ENCODE data around the gene OXTR. TPM values are rescaled to one million over a fixed set of nuclear protein-coding genes. Genes with fewer than 3 reads are reported as not detected.

The OXTR gene
- total RNA-seq, 1 donor, result 2.5 TPM

DNA sequence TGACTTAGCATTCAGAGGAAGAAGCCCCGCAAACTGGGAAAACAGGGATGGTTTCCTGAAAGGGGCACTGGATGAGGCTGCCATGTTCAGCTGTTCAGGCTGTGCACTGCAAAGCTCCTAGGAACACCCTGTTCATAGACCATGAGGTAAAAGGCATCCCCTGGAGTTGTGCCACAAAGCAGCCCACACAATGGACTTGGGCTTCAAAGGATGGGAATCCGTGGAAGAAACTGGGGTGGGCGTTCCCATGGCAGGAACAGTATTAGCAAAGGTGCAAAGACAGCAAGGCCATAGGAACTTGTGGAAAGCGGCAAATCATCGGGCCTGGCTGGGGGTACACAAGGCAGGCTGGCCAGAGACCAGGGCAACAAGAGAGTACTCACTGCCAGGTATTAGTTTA is 8.9 kb downstream of the OXTR start:
- no peaks in the 10 kb centered on the region for H3K79me2 ChIP-seq (ENCODE audit: insufficient read depth, low read length)

DNA sequence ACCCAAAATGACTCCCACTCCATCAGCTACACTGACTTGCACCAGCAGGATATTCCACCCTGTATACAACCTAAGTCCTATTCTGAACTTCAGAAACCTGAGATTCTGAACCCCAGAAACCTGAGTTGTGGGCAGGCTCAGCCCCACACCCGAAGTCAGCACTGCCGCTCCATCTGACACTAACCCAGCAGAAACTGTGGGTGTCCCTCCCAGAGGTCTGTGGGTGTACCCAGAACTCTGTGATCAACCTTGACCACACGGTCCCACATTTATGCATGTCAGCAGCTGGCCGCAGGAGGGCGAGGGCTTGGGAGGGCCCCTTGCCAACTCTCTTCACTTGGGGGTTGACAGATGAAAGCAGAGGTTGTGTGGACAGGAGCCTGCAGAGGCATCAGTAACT is 9.3 kb downstream of the OXTR start:
- TF ChIP-seq, protein P1, sequence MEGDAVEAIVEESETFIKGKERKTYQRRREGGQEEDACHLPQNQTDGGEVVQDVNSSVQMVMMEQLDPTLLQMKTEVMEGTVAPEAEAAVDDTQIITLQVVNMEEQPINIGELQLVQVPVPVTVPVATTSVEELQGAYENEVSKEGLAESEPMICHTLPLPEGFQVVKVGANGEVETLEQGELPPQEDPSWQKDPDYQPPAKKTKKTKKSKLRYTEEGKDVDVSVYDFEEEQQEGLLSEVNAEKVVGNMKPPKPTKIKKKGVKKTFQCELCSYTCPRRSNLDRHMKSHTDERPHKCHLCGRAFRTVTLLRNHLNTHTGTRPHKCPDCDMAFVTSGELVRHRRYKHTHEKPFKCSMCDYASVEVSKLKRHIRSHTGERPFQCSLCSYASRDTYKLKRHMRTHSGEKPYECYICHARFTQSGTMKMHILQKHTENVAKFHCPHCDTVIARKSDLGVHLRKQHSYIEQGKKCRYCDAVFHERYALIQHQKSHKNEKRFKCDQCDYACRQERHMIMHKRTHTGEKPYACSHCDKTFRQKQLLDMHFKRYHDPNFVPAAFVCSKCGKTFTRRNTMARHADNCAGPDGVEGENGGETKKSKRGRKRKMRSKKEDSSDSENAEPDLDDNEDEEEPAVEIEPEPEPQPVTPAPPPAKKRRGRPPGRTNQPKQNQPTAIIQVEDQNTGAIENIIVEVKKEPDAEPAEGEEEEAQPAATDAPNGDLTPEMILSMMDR (IDR thresholded peaks at IDR 0.05; ENCODE audit: extremely low read depth, low read depth, low read length), result no peak
- Histone ChIP-seq H3K4me2 (ENCODE audit: insufficient read depth, low read length) (no peak overlapping the region), H3K9me3 (ENCODE audit: low read depth, low read length) (no peaks in the 10 kb centered on the region), H4K20me1 (ENCODE audit: insufficient read depth, low read length) (peaks cover 14% of the 10 kb centered on the region), H2AFZ (ENCODE audit: low read length) (no peak overlapping the region), H3K4me1 (ENCODE audit: insufficient read depth, low read length) (peaks cover 22% of the 10 kb centered on the region), H3K4me3 (ENCODE audit: insufficient read depth, low read length) (no peak overlapping the region), H3K79me2 (ENCODE audit: insufficient read depth, low read length) (no peaks in the 10 kb centered on the region), H3K27me3 (ENCODE audit: insufficient read depth, low read length) (no peaks in the 10 kb centered on the region), H3K27ac (ENCODE audit: low read depth, low read length) (no peak overlapping the region), H3K36me3 (ENCODE audit: insufficient read depth, low read length) (peaks cover 3% of the 10 kb centered on the region)
- DNase-seq (ENCODE audit: insufficient read length, low spot score, missing footprints), result peak; percentile 68

More for the DNA sequence above, 8.9 kb downstream of the OXTR start:
- Histone ChIP-seq H2AFZ (ENCODE audit: low read length) (no peak overlapping the region), H3K4me1 (ENCODE audit: insufficient read depth, low read length) (peaks cover 22% of the 10 kb centered on the region), H3K9me3 (ENCODE audit: low read depth, low read length) (no peaks in the 10 kb centered on the region), H3K27ac (ENCODE audit: low read depth, low read length) (no peak overlapping the region), H3K4me2 (ENCODE audit: insufficient read depth, low read length) (no peak overlapping the region), H3K4me3 (ENCODE audit: insufficient read depth, low read length) (no peak overlapping the region), H3K27me3 (ENCODE audit: insufficient read depth, low read length) (no peaks in the 10 kb centered on the region), H3K36me3 (ENCODE audit: insufficient read depth, low read length) (peaks cover 3% of the 10 kb centered on the region), H4K20me1 (ENCODE audit: insufficient read depth, low read length) (peaks cover 13% of the 10 kb centered on the region)
- peak; percentile 27 for DNase-seq (ENCODE audit: insufficient read length, low spot score, missing footprints)
- TF ChIP-seq, protein P1 (IDR thresholded peaks at IDR 0.05; ENCODE audit: extremely low read depth, low read depth, low read length), result no peak

- Histone ChIP-seq H3K36me3 (ENCODE audit: insufficient read depth, low read length) (peaks cover under 1% of the 10 kb centered on the region), H3K4me2 (ENCODE audit: insufficient read depth, low read length) (no peak overlapping the region), H3K4me1 (ENCODE audit: insufficient read depth, low read length) (peaks cover 22% of the 10 kb centered on the region), H4K20me1 (ENCODE audit: insufficient read depth, low read length) (peaks cover 13% of the 10 kb centered on the region), H2AFZ (ENCODE audit: low read length) (no peak overlapping the region), H3K27ac (ENCODE audit: low read depth, low read length) (no peak overlapping the region), H3K9me3 (ENCODE audit: low read depth, low read length) (no peaks in the 10 kb centered on the region), H3K79me2 (ENCODE audit: insufficient read depth, low read length) (no peaks in the 10 kb centered on the region), H3K27me3 (ENCODE audit: insufficient read depth, low read length) (no peaks in the 10 kb centered on the region), H3K4me3 (ENCODE audit: insufficient read depth, low read length) (no peak overlapping the region)
- TF ChIP-seq, protein P1 (IDR thresholded peaks at IDR 0.05; ENCODE audit: extremely low read depth, low read depth, low read length), result no peak
- peak; percentile 72 for DNase-seq (ENCODE audit: insufficient read length, low spot score, missing footprints)
Measured at GRCh38 chr3:8759038-8759707, 10.2 kb downstream of the OXTR start.

DNA sequence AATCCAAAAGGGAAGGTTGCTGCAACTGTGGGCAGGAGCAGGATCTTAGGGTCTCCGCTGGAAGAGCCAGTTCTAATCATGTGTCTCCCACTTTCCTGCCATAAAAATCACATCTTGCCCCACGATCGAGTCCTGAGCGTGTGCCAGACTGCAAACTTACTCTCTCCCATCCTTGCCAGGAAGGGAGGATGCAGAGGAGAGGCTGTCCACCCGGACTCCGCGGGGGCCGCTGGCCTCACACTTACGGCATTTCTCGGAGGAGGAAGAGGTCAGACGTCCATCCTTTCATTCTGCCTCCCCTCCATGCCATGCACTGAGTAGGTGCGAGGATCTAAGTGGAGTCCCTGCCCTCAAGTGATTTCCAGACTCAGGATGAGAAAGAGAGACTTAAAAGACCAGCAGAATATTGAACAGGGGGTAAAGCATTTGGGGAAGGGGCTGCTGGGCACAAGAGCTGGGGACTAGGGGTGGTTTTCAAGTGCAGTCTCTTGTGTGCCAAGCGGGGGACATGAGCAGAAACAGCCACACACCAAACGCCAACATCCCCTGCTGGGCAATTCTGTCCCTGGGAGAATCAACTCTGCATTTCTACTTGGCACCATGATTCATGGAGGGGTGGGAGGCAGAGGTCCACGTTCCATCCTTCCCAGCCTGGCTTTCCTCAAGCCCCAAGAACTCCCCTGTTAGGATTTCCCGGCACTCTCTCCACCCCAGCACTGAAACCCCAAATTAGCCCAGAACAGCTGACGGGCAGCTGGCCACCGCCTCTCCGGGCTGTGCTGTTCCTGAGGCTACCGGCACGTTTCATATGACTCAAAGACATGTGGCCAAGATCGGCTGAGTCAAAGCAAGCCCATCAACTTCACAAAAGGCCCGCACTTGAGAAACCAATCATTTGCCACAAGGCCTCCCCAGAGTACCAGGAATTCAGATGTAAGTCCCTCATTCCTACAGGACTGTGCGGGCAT is 11.6 kb downstream of the OXTR start:
- H3K79me2 ChIP-seq (ENCODE audit: insufficient read depth, low read length), result no peaks in the 10 kb centered on the region
- H4K20me1 ChIP-seq (ENCODE audit: insufficient read depth, low read length), result peaks cover 13% of the 10 kb centered on the region
- peaks cover 2% of the 10 kb centered on the region for H3K36me3 ChIP-seq (ENCODE audit: insufficient read depth, low read length)
- no peaks in the 10 kb centered on the region for H3K27me3 ChIP-seq (ENCODE audit: insufficient read depth, low read length)
- H3K9me3 ChIP-seq (ENCODE audit: low read depth, low read length), result no peaks in the 10 kb centered on the region
- H3K27ac ChIP-seq (ENCODE audit: low read depth, low read length), result peak overlapping the region; percentile 56
- H3K4me2 ChIP-seq (ENCODE audit: insufficient read depth, low read length), result peak overlapping the region; percentile 37
- peak; percentile 96 for DNase-seq (ENCODE audit: insufficient read length, low spot score, missing footprints)
- H3K4me1 ChIP-seq (ENCODE audit: insufficient read depth, low read length), result peaks cover 18% of the 10 kb centered on the region
- H2AFZ ChIP-seq (ENCODE audit: low read length), result peak overlapping the region; percentile 55
- no peak overlapping the region for H3K4me3 ChIP-seq (ENCODE audit: insufficient read depth, low read length)
- TF ChIP-seq, protein P1 (IDR thresholded peaks at IDR 0.05; ENCODE audit: extremely low read depth, low read depth, low read length), result no peak

Data from osteoblast (primary cell).